GM18873 (cell line): ENCODE measurements around the gene ATXN2.
"Not testable (repeated sequence)": the region's sequence is repeated elsewhere in the genome, so short reads cannot be mapped to it uniquely, and the experiment has no call there.

Experiments
- ATAC-seq: cut with Tn5 transposase; IDR thresholded peaks from one replicate; pipeline ENCODE4 v1.9.1; 2021; ENCODE audit warnings: mild to moderate bottlenecking, moderate library complexity, moderate number of reproducible peaks; ENCODE audit not compliant: unreplicated experiment, low FRiP score

Gene ATXN2

DNA sequence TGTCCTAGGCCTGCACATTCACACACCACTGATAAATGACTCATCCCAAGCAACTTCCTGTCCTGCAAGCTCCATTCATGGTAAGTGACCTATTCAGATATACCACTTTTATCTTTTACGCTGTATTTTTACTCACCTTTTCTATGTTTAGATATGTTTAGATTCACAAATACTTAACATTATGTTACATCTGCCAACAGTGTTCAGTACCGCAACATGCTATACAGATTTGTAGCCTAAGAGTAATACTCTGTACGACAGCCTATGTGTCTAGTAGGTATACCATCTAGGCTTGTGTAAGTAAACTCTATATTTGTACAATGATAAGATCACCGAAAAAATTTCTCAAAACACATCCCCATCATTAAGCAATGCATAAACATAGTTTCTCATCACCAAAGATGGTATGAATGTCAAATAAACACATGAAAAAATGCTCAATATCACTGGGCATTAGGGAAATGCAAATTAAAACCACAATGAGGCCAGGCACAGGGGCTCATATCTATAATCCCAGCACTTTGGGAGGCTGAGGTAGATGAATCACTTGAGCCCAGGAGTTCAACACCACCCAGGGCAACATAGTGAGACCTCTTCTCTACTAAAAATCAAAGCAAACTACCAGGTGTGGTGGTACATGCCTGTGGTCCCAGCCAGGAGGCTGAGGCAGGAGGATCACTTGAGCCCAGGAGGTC lies 20.7 kb downstream of the ATXN2 start:
- no peak for ATAC-seq

- ATAC-seq, result no peak
Observed at GRCh38 chr12:111574797-111575443, 24.2 kb downstream of the ATXN2 start.

GRCh38 chr12:111573476-111573875 lies 25.6 kb downstream of the ATXN2 start:
- no peak for ATAC-seq

DNA sequence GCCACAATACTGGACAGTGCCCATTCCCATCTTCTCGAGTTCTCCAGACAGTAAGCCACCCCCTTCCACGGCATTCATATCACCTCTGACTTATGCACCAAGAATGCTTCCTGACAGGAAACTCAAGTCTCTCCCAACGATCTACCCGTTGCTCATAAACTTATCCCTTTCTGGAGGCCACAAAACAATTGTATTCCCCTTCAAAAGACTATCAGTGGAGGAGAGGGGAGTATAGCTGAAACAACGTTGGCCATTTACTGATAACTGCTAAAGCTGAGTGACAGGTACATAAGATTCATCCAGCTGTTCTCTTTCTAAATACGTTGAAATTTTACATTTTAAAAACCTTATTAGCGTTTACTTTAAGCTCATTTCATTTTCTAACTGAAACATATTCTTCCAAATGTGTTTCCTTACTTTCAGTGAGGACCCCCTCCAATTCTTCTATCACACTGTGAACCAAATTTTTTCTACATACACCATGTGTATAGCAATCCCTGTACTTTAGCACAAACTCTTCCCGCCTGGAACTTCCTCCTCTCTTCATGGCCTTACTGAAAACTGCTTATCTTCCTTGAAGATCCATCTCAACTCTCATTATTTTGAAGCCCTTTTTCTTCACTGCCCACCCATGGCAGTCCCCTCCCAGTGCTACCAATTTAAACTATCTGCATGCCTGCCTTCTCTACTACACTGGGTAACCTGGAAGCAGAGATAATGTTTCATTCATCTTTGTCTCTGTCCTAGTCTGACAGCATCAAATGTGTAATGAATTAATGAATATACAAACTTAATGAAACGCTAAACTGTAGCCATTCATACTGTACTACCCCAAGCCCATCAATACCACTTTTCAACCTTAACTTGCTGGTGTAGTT lies 28.8 kb downstream of the ATXN2 start:
- ATAC-seq, result no peak

- no peak for ATAC-seq
Observed at GRCh38 chr12:111569363-111570083, 29.6 kb downstream of the ATXN2 start.

- ATAC-seq, result not testable (repeated sequence)
Observed at GRCh38 chr12:111560844-111561243, 38.3 kb downstream of the ATXN2 start.

- no peak for ATAC-seq
Observed at GRCh38 chr12:111558107-111558376, 41.1 kb downstream of the ATXN2 start.

- no peak for ATAC-seq
Observed at GRCh38 chr12:111557271-111558106, 41.6 kb downstream of the ATXN2 start.

DNA sequence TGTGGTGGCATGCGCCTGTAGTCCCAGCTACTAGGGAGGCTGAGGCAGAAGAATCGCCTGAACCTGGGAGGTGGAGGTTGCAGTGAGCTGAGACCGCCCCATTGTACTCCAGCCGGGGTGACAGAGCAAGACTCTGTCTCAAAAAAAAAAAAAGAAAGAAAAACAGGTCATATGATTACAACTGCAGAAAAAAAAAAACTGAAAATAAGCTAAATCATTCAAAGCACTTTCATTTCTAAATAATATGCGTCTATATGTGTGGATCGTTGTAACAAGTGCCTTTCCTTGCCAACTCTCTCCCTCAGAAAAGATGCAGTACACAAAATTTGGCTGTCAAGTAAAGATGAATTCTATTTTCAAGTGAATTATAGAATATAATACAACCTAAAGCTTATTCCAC lies 42.4 kb downstream of the ATXN2 start:
- no peak for ATAC-seq

DNA sequence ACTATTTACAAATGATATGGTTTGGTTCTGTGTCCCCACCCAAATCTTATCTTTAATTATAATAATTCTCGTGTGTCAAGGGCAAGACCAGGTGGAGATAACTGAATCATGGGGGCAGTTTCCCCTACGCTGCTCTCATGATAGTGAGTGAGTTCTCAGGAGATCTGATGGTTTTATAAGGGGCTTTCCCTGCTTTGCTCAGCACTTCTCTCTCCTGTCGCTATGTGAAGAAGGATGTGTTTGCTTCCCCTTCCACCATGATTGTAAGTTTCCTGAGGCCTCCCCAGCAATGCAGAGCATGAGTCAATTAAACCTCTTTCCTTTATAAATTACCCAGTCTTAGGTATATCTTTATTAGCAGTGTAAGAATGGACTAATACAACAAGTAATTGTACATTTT lies 43.8 kb downstream of the ATXN2 start:
- not testable (repeated sequence) for ATAC-seq

GRCh38 chr12:111546758-111547383 lies 52.2 kb downstream of the ATXN2 start:
- ATAC-seq, result no peak

GRCh38 chr12:111546171-111546570 lies 52.9 kb downstream of the ATXN2 start:
- no peak for ATAC-seq

DNA sequence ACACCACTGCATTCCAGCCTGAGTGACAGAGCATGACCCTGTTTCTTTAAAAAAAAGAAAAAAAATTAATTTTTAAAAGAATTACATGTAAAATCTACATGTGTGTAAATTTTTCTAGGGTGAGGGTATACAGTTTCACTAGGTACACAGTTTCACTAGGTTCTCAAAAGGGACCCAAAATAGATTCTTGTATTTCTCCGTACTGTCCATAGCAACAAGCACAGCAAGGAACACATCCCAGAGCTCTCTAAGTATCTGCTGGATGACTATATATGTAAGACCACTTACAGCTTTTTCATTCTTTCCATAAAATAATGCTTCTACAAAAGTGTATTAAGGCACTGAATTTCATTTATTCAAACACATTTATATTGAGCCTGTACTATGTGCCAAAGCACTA lies 55.1 kb downstream of the ATXN2 start:
- no peak for ATAC-seq

GRCh38 chr12:111532751-111533150 lies 66.4 kb downstream of the ATXN2 start:
- ATAC-seq, result no peak

GRCh38 chr12:111529424-111530368 lies 69.4 kb downstream of the ATXN2 start:
- no peak for ATAC-seq

GRCh38 chr12:111523587-111524167 lies 75.4 kb downstream of the ATXN2 start:
- ATAC-seq, result no peak

DNA sequence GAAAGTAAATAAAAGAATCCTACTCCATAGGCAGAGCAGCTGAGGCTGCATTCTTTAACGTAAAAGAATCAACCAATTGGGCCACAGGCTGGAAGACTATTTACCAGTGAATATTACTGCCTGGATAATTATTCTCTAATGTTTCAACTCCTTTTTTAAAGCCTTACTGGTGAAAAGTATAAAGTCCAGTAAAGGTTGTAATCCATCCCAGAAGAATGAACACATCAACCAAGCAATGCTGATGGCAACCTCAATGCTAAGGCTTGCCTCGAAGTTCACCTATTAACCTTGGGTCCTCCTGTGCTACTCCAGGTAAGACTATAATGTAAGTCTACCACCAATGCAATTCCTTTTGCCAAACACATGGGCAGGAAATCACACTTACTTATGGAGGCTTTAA lies 77.3 kb downstream of the ATXN2 start:
- ATAC-seq, result no peak

DNA sequence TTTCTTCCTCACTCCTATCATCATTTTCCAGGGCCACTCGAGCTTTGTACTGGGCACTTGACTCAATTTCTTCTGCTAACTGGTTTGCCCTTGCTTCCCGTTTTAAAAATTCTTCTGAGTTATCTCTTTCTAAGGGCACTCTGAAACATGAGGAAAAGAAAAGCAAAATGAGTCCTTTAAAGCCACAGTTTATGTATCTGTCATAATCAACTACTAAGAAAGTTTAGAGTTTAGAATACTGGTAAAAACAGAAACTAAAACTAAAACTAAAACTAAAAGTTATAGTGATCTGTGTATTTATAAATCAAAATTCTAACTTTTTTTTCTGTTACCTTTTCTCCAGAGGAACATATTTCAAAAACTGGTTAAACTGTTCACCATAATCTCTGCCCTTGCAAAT lies 79.2 kb downstream of the ATXN2 start:
- ATAC-seq, result no peak
